HepG2 (cell line): ENCODE data around the gene CXCL10.
"Not testable (repeated sequence)": the region's sequence is repeated elsewhere in the genome, so short reads cannot be mapped to it uniquely, and the experiment has no call there.

ENCODE experiments used
- CREB1 ChIP-seq, 2 experiments: fragments of 450-650 bp in 1 of 2; IDR thresholded peaks; 2 replicates each; pipeline ENCODE4 v1.6.1; 2016 to 2017; ENCODE audit warnings: control low read depth in 1 of 2, mild to moderate bottlenecking in 1 of 2, missing compliant biosample characterization in 1 of 2, missing genetic modification characterization in 1 of 2
- HDAC2 ChIP-seq: sonication (generic); formaldehyde crosslinking; IDR thresholded peaks from 2 replicates; pipeline ENCODE4 v1.4.0; 2020; ENCODE audit warnings: missing genetic modification reagents
- YY1 ChIP-seq: IDR thresholded peaks from 2 replicates; pipeline ENCODE4 v1.6.1; 2011; ENCODE audit warnings: low read length, low read depth, moderate library complexity, mild to moderate bottlenecking; ENCODE audit not compliant: insufficient read depth, insufficient replicate concordance
- ZBTB49 ChIP-seq: sonication (generic); formaldehyde crosslinking; IDR thresholded peaks from 2 replicates; pipeline ENCODE4 v1.4.0; 2020; ENCODE audit warnings: missing genetic modification reagents, borderline replicate concordance
- ZBTB7A ChIP-seq: sonication (generic); formaldehyde crosslinking; IDR thresholded peaks from 2 replicates; pipeline ENCODE4 v1.8.0; 2022; ENCODE audit warnings: mild to moderate bottlenecking, missing genetic modification reagents
- ZNF274 ChIP-seq: sonication (generic); formaldehyde crosslinking; IDR thresholded peaks from 2 replicates; pipeline ENCODE4 v1.5.1; 2020; ENCODE audit warnings: mild to moderate bottlenecking, missing genetic modification reagents
- ZNF747 ChIP-seq: sonication (generic); formaldehyde crosslinking; IDR thresholded peaks from 2 replicates; pipeline ENCODE4 v1.8.1; 2023; ENCODE audit warnings: missing genetic modification reagents, mild to moderate bottlenecking, borderline replicate concordance
- ZNF790 ChIP-seq: sonication (generic); formaldehyde crosslinking; IDR thresholded peaks from 2 replicates; pipeline ENCODE4 v1.8.0; 2022; ENCODE audit warnings: missing genetic modification reagents, mild to moderate bottlenecking, borderline replicate concordance

- TF ChIP-seq ZNF747; CREB1 (IDR thresholded peaks at IDR 0.05); CREB1 (CRISPR knock-in tag; IDR thresholded peaks at IDR 0.05); YY1; HDAC2 (CRISPR knock-in tag); ZBTB49 (CRISPR knock-in tag); ZBTB7A (CRISPR knock-in tag); ZNF274 (CRISPR knock-in tag); ZNF790: not testable (repeated sequence)
Observed at GRCh38 chr4:76042241-76042998, 19.1 kb upstream of the CXCL10 start.
